ENCODE data around the gene NFKB2. TPM values are rescaled to one million over a fixed set of nuclear protein-coding genes. Genes with fewer than 3 reads are reported as not detected.

The NFKB2 gene
- total and polyA plus RNA-seq, 2 of the 8 experiments (the other 6 are each of a cell fraction or from before 2014, with no cell fraction given): 20.4 to 31.4 TPM

GRCh38 chr10:102444851-102445250 lies 49.3 kb downstream of the NFKB2 start:
- Histone ChIP-seq H3K4ac (replicated peaks; ENCODE audit: insufficient read length, low read depth, low read length) (no peak overlapping the region), H3K79me2 (ENCODE audit: control insufficient read depth in 1 of 2, insufficient read depth in 2 of 2, low read length in 2 of 2) (no peaks in the 10 kb centered on the region), H2BK120ac (replicated peaks; ENCODE audit: low read depth, low read length) (no peak overlapping the region), H2BK12ac (ENCODE audit: low read depth, low read length) (no peak overlapping the region), H2BK15ac (ENCODE audit: low read length) (no peak overlapping the region), H3K14ac (ENCODE audit: insufficient read length) (no peak overlapping the region), H4K20me1 (replicated peaks in 1 of 2; ENCODE audit: control insufficient read depth in 1 of 2, insufficient read depth in 2 of 2, low read length in 2 of 2) (no peaks in the 10 kb centered on the region), H4K91ac (replicated peaks; ENCODE audit: insufficient read length, low read length) (no peak overlapping the region), H3K36me3 (ENCODE audit: control insufficient read depth in 2 of 4, insufficient read depth in 4 of 4, low read length in 3 of 4) (no peaks in the 10 kb centered on the region), H3K4me2 (ENCODE audit: insufficient read depth in 1 of 2, low read depth in 2 of 2, low read length in 2 of 2) (no peak overlapping the region), H2BK20ac (ENCODE audit: low read length) (no peak overlapping the region), H3K27ac (ENCODE audit: low read depth, low read length) (no peak overlapping the region), H3K18ac (ENCODE audit: extremely low read depth, low read length) (no peak overlapping the region), H3K23ac (ENCODE audit: insufficient read length) (no peak overlapping the region), H3K23me2 (ENCODE audit: low read depth, low read length) (no peaks in the 10 kb centered on the region; the same call in 1 of the 2 replicates), H4K8ac (ENCODE audit: extremely low read depth, insufficient read depth, low read length) (no peak overlapping the region), H3K9ac (replicated peaks in 1 of 4; ENCODE audit: extremely low read depth in 1 of 4, low read depth in 3 of 4, low read length in 3 of 4) (no peak overlapping the region), H3K27me3 (replicated peaks in 1 of 4; ENCODE audit: control insufficient read depth in 3 of 4, extremely low read depth in 1 of 4, insufficient read depth in 3 of 4, low read length in 3 of 4) (no peaks in the 10 kb centered on the region), H2AFZ (ENCODE audit: low read length) (no peak overlapping the region), H3K4me3 (ENCODE audit: extremely low read depth in 1 of 4, insufficient read depth in 2 of 4, low read depth in 3 of 4, low read length in 4 of 4) (no peak overlapping the region), H3K56ac (replicated peaks; ENCODE audit: insufficient read length, low read depth, low read length) (no peak overlapping the region), H2AK5ac (ENCODE audit: low read depth, low read length) (no peak overlapping the region), H4K5ac (ENCODE audit: insufficient read length, low read depth, low read length) (no peak overlapping the region), H2BK5ac (ENCODE audit: low read depth, low read length) (no peak overlapping the region), H3K79me1 (ENCODE audit: low read depth, low read length) (no peaks in the 10 kb centered on the region), H3K4me1 (replicated peaks in 1 of 4; ENCODE audit: control insufficient read depth in 3 of 4, insufficient read depth in 4 of 4, low read length in 3 of 4) (peaks cover 0 to 4% (median 2%) of the 10 kb centered on the region in 4 experiments; a peak in 4 of 7 replicates), H3K9me3 (ENCODE audit: insufficient read depth in 2 of 2, low read depth in 1 of 2, low read length in 1 of 2) (no peaks in the 10 kb centered on the region)
- DNase-seq (ENCODE audit: low read depth in 1 of 2, low spot score in 2 of 2): no peak
- WGBS, 2 experiments (ENCODE audit: extremely low coverage in 1 of 2, insufficient coverage in 1 of 2, insufficient read length in 1 of 2, insufficient replicate concordance in 2 of 2, low coverage in 1 of 2, low lambda C conversion rate in 2 of 2, missing lambda C conversion rate in 1 of 2): 82% methylated on average over 2 of the region's 2 CpGs; no CpG with 5 or more reads in 1 of the 2 experiments
- POLR2A ChIA-PET (ENCODE audit: partially characterized antibody): no interaction called here
- CTCF ChIA-PET (ENCODE audit: partially characterized antibody): interaction anchor here (1.2 kb wide), 1 partner anchor 32 kb away, joined by 5 read pairs; no protein-coding TSS in a partner anchor
- FAIRE-seq: no peak
- TF ChIP-seq SP1 (IDR thresholded peaks at IDR 0.05; ENCODE audit: low read depth, low read length) (no peak), SIRT6 (IDR thresholded peaks at IDR 0.05; ENCODE audit: low read length) (no peak), KDM5A (IDR thresholded peaks at IDR 0.05; ENCODE audit: low read length) (no peak), POLR2AphosphoS5 (IDR thresholded peaks at IDR 0.05; ENCODE audit: low read depth, low read length) (no peak), TEAD4 (IDR thresholded peaks at IDR 0.05; ENCODE audit: low read depth, low read length) (no peak), SUZ12 (IDR thresholded peaks at IDR 0.05; ENCODE audit: low read length) (no peak), TCF12 (IDR thresholded peaks at IDR 0.05; ENCODE audit: low read depth, low read length) (no peak), SIX5 (IDR thresholded peaks at IDR 0.05; ENCODE audit: low read depth, low read length) (no peak), CTBP2 (IDR thresholded peaks at IDR 0.05; ENCODE audit: borderline replicate concordance, insufficient read depth, insufficient read length, low read length) (no peak), EZH2 (IDR thresholded peaks at IDR 0.05; ENCODE audit: low read depth, low read length, severe bottlenecking) (no peak), SRF (IDR thresholded peaks at IDR 0.05; ENCODE audit: low read depth, low read length) (no peak), E2F6 (IDR thresholded peaks at IDR 0.05) (no peak), EGR1 (IDR thresholded peaks at IDR 0.05; ENCODE audit: borderline replicate concordance, low read depth, low read length) (no peak), CBX8 (IDR thresholded peaks at IDR 0.05; ENCODE audit: borderline replicate concordance, low read depth, low read length) (no peak), SP4 (IDR thresholded peaks at IDR 0.05; ENCODE audit: low read length) (no peak)
